ENCODE results near the gene AGRN.
"Not testable (repeated sequence)": the region's sequence is repeated elsewhere in the genome, so short reads cannot be mapped to it uniquely, and the experiment has no call there.

Gene AGRN

DNA sequence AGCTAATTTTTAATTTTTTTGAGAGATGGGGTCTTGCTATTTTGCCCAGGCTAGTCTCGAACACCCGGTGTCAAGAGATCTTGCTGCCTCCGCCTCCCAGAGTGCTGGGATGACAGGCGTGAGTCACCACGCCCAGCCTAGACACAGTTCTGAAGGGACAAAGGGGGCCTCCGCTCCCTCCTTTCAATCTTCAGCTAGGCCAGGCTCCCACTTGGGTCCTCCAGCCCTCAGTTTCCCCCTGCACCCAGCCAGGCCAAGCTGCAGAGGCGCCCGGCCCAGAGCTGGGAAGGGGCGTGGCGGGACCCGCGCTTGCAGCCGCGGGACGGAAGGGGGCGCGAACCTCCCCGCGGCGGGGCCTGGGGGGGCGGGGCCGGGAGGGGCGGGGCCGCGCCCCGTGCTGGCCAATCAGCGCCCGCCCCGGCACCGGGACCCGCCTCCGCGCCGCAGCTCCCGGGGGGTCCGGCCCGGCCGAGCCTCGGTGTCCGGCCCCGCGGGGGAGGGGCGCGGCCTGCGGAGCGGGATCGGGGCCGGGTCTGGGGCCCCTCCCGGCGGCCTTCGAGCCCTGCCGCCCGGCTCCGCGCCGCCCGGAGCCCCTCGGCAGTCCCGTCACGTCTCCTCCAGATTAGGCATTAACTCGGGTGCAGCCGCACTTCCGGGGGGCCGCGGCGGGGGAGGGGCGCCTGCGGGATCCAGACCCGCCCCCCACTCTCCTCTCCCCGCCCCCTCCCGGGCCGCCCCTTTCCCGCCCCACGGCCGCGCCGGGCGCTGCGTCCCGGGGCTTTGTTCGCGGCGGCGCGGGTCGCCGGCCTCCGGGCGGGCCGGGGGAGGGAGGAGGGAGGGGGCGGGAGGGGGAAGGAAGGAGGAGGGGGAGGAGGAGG is 559 bp upstream of the AGRN start:
- DNase-seq (ENCODE audit: low read depth in 2 of 2): peak; percentile 72 to 76

DNA sequence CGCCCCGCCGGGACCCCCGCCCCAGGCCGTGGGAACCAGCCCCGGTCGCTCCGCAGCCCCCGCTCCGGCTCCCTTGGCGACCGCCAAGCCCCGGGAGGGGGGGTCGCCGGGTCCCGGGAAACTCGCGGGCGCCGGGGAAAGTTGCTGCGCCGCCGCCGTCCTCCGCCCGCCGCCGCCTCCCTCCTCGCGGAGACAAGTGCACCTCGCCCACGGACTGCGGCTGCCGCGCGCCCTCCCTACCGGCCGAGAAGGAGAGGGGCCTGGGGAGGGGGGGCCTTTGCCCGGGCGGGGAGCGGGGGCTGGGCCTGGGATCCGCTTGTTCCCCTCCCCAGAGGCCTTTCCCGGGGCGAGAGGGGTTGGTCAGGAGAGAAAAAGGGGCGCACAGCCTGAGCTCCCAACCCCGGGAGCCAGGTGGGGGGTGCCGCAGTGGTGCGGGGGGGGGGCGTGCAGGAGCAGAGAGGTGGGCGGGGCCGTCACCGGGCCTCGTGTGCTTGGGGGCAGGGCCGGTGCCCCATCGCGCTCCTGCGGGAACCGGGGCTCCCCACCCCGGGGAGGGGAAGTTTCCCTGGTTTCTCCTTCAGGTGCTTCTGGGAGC is 592 bp downstream of the AGRN start:
- DNase-seq (ENCODE audit: low read depth in 2 of 2): no peak

DNA sequence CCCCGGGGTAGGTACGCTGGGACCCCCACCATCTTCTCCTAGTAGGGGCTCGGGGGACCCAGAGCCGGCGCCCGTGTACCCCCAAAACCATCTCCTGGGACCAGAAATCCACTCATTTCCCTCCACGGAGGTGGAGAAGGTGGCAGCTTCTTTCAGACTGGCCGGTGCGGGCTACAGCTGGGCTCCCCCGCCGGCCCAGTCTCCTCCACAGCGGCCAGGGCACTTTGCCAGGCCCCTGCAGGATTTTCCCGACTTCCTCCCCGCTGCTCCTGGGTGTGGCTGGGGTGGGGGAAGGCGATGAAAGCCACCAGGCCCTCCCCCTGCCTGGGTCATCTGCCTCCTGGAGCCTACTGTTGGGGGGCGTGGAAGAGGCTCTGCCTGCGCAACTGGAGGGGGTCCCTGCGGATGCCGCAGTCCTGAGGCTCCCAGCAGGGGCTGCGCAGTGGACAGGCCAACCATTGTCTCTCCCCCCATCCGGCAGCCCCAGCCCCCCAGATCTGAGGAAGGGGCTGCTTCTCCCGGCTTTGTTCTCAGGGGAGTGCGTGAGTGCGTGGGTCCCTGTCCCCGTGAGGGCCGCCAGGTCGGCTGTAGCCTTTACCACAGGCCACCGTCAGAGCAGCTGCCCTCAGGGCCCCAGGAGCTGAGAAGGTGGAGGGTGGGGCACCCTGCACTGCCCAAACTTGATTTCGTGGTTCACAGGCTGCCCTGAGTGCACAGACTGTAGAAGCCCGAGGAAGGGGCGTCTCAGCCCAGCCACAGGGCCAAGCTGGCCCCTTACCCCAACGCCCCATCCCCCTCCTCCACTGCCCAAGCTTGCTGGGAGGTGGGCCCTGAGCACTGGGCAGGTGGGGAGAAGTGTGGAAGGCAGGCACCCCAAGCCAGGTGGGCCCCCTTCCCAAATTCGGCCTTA is 1.3 kb downstream of the AGRN start:
- DNase-seq (ENCODE audit: low read depth in 2 of 2): no peak

DNA sequence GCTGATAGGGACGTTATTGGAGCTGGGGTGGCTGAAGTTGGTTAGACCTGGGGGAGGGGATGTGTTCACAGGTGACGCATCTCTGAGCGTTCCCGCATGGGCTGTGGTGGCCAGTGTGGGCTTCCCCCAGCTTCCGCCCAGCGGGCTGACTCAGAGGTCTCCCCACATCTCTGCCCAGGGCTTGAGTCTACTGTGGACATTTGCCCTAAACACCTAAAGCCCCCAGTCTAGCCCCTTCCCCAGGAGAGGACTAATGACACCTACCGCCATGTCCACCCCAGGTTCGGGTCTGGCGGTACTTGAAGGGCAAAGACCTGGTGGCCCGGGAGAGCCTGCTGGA is 2.0 kb downstream of the AGRN start:
- DNase-seq (ENCODE audit: low read depth in 2 of 2): no peak

DNA sequence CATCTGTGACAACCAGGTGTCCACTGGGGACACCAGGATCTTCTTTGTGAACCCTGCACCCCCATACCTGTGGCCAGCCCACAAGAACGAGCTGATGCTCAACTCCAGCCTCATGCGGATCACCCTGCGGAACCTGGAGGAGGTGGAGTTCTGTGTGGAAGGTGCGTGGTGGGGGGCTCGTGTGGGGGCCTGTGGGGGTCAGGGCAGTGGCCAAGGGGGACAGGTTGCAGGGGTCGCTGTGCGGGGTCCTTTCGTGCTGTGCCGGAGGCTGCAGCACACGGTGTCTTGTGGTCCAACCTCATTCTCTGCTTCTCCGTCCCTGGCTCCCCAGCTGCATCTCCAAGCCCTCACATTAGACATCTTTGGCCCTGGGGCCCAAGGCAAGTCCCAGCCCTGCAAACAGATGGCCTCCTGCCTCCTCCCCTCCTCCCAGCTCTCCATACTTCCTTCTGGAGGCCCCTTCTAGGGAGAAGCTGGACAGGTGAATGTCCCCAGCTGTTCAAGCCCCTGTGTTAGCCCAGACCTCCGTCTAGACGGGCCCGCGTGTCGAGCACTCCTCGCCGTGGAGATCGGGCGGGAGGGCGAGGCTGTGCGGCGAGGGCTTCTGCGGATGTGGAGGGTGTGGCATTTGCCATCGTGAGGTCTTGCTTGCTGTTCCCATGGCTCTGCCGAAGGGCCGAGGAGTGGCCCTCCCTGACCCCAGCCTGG is 2.5 kb downstream of the AGRN start:
- DNase-seq (ENCODE audit: low read depth in 2 of 2): no peak

DNA sequence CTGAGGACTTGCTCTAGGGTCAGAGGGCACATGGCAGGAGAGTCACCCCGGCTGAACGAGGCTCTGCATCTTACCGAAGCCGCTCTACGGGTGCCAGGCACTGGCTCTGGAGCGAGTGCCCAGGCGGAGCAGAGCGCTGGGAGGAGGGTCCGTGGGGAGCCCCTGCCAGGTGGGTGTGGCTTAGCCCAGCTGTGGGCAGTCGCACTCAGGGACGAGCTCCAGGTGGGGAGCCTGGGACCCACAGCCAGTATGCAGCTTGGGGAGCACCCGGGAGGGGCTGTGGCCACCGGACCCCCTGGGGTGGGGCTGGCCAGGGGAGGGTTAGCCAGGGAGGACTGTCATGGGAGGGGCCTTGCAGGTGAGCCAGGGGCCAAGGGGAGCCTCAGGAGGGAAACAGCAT is 3.8 kb downstream of the AGRN start:
- DNase-seq (ENCODE audit: low read depth in 2 of 2): no peak

DNA sequence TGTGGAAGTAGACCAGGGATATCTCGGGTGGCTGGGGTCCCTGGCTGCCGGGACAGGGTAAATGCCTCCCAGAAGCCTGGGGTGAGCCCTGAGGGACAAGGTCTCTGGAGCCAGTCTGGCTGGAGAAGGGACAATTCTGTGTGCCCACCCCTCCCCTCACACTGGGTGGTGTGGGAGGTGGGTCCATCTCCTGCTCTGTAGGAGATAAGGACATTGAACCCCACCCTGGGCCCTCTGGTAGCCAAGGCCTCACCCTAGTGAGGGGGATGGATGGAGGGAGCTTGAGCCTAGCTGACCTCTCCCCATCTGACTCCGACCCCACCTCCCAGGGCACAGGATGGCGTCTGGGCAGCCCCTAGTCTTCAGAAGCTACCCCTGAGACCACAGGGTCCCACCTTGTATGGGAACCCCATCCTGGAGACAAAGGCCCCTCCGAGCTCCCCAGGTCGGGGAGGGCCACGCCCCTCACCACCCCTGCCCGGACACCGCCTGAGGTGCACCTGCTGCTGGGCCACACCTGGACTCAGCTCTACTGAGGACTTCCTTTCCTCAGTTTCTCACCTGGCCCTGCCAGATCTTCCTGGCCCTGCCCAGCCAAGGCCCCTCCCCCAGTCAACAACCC is 4.3 kb downstream of the AGRN start:
- DNase-seq (ENCODE audit: low read depth in 2 of 2): no peak

DNA sequence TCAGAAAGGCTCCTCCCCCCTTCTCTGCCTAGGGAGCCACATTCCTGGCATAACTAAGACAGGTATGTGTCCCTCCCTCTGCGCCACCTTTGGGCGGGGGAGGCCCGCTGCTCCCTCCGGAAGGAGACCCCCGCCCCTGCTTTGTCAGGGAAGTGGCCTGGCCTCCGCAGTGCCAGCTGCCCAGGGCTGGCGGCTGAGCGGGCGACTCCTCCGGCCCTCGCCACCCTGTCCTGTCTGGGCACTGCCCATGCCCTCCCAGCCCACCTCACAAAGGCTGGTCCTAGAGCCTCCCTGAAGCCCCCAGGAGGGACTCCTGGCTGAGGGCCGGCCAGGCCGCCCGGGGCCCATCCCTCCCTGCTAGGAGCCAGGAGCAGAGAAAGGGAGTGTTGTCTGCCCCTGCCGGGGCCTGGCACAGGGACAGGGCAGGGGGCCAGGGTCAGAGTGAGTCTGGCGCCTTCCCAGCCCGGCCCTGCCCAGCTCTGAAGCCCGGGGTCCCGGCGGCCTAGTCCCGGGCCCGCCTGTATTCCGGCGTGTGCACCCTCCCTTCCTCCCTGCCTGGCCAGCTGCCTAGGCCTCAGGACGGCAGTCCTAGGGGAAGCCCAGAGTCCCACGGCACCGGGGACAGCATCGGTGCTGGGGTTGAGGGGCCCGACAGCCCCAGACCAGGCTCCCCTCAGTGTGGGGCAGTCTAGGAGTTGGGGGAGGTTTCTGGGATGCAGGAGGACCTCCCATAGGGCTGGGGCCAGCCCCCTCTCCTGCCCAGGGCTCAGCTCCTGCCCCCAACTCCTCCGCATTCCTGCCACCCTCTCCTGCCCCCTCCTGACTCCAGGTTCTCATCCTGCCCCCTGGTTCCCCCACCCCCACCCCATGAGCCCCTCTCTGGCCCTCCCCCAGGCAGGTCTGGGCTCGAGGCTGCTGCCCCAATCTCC is 5.1 kb downstream of the AGRN start:
- DNase-seq (ENCODE audit: low read depth in 2 of 2): no peak

DNA sequence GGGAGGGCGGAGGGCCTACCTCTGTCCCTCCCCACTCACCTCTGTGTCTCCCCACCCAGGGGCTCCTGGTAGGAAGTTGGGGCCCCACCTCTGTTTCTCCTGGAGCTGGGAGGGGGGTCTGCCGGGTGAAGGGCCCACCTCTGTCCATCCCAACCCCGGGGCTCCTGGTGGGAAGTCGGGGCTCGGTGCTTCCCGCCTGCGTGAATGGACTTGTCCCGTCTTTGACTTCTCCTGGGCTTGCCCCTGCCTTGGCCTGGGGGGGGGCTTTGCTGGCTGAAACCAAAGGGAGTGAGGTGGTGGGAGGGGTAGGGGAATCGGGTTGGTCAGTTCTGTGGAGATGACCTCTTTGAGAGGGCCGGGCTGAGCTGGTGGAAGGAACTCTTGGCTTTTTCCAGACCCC is 5.8 kb downstream of the AGRN start:
- DNase-seq (ENCODE audit: low read depth in 2 of 2): no peak

DNA sequence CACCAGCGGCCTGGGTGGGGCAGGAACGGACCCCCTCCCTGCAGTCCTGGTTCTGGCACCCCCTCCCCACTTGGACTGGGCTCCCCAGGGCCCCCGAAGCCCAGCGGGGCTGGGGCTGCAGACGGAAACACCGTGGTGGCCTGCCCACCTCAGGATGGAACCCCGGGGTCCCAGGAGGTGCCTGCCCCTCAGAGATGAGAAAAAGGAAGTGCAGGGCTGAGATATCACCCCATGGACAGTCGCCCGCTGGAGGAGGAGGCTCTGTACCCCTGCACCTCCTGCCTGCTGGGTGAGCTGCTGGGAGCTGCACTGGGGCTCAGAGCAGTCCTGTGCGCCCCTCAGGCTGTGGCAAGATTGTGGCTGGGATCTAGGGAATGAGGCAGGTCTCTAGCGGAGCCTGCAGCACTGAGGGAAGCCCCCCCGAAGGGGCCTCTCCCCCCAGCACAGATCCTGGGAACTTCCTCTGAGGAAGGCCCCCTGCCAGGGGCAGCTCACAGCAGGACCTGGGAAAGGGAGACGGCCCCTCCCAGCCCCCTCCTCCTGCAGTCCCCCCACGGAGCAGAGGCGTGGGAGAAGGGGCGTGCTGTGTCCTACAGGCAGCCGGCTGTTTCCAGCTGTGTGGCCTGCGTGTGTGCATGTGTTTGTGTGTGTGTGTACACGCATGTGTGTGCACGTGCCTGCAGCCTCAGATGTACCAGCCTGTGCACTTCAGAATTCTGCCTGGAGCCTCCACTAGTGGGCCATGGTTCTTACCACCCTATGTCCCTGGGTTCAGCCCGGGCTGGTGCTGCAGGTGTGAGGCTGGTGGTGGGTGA is 6.9 kb downstream of the AGRN start:
- DNase-seq (ENCODE audit: low read depth in 2 of 2): no peak

DNA sequence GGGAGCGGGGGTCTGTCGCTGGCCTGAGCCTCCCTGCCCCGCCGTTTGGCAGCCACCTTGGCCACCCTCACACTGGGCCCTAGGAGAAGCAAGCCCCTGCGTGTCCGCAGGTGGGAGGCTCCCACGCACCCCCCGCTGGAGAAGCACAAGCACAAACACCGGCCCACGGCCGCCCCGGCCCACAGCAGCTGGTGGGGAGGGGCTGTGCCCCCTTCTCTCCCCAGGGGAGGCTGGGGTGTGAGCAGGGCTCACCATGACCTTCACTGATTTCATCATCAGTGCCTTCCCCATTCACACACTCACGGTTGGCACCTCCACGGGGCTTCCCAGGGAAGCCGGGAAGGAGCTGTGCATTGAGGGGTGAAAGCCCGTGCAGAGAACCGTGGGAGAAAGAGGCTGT is 7.9 kb downstream of the AGRN start:
- no peak for DNase-seq (ENCODE audit: low read depth in 2 of 2)

DNA sequence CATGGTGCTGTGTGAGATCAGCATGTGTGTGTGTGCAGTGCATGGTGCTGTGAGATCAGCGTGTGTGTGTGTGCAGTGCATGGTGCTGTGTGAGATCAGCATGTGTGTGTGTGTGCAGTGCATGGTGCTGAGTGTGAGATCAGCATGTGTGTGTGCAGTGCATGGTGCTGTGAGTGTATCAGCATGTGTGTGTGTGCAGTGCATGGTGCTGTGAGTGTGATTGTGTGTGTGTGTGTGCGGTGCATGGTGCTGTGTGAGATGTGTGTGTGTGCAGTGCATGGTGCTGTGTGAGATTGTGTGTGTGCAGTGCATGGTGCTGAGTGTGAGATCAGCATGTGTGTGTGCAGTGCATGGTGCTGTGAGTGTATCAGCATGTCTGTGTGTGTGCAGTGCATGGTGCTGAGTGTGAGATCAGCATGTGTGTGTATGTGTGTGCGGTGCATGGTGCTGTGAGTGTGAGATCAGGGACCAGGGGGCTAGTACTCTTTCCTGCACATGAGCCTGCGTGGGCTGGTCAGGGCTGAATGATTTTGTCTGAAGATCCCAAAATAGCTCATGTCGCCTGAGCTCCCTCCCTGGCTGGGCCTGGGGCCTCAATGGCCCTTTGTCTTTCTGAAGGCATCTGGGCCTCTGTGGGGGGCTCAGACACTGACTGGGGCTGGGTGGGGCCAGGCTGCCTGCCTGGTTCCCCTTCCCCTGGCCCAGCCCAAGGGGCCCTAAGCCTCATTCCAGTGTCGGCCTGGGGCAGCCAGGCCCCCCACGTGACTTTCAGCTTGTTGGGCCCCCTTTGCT is 11.1 kb downstream of the AGRN start:
- not testable (repeated sequence) for DNase-seq (ENCODE audit: low read depth in 2 of 2)

DNA sequence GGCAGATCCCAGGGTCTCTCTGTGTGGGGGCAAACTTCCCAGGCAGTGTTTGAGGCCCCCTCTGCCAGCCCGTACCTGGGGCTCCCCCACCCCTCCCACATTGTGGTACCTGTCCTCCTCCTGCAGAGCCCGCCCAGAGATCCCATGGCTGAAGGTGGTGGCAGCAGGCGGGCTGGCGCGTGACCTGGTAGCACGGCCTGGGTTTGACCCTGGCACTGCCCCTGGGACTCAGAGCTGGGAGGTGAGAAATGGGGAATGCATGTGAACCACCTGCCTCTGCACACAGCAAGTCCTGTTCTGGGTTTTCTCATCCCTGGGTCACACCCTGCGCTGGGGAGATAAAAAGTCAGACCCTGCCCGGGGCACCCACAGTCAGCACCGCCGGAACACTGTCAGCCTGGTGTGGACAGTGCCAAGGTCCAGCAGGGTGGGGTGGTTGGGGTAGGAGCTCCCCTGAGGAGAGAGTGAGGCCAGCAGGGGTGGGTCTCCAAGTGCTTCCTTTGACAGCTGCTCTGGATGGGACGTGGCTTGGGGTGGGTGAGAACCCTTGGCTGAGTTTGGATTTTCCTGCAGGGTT is 11.8 kb downstream of the AGRN start:
- DNase-seq (ENCODE audit: low read depth in 2 of 2): no peak

DNA sequence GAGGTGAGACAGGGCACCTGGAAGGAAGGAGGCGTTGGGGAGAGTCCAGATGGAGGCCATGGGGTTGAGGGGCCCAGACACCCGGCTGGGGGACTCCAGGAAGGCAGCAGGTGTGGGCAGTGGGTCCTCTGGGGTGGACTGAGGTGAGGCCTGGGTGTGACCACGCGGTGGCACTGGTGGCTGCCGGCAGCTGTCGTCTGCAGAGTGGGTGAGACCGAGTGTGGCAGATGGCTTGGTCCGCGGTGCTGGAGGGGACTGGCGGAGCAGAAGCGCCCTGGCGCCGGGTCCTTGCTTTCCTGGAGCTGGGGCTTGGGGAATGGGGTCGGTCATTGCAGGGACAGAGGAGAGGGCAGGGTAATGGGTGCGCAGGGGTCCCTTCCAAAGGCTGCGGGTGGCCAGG is 12.5 kb downstream of the AGRN start:
- DNase-seq (ENCODE audit: low read depth in 2 of 2): no peak

DNA sequence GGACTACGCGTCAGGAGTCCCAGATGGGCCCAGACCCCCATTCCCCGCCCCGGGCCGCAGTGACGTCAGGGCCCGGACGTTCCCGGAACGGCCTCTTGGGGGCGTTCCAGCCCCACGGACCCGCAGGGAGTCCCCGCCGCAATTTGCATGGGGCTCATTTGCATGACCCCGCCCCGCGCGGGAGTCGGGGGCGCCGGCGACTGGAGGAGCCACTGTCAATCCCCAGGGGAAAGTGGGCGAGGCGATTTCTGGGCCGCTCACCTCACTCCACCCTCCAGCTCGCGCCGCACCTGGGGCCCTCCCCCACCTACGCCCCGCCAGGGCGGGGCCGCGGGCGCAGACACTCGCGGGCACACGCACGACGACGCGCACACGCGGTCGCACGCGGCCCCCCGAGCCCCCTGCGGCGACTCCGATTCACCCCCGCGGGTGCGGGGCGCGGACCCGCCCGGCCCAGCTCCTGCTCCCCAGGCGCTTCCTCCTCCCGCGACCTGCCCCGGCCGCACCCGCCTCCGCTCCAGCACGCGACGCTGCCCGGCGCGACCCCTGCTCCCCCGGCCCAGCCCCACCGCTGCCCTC is 13.2 kb downstream of the AGRN start:
- peak; percentile 89 to 91 for DNase-seq (ENCODE audit: low read depth in 2 of 2)

DNA sequence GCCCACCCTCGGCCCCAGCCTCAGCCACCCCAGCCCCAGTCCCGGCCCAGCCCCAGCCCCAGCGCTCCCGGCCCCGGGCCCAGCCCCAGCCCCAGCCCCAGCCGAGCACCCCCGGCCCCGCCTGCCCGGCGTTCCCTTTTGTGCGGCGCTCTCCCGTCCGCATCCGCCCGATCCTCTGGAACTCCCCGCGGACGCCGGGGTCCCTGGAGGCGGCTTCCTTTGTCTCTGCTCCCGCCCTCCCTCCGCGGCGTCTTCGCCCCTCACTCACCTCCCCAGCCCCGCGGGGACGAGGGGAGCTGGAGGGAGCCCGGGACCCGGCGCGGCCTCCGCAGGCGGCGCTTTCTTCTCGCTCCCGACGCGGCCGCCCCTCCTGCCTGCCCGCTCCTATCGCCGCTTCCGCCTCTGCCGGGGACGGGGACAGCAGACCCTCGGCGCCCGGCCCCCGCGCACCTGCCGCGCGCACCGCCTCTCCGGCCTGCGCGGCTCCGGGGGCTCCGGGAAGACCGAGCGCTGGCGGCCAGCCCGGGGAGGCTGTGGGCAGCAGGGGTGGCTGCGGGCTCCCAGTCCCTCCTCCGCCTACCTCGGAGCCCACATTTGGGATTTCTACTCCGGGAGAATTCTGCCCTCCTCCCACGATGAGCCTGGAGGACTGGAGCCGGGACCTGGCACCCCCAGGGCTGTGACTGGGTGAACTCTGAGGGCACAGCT is 14.0 kb downstream of the AGRN start:
- DNase-seq (ENCODE audit: low read depth in 2 of 2): no peak

DNA sequence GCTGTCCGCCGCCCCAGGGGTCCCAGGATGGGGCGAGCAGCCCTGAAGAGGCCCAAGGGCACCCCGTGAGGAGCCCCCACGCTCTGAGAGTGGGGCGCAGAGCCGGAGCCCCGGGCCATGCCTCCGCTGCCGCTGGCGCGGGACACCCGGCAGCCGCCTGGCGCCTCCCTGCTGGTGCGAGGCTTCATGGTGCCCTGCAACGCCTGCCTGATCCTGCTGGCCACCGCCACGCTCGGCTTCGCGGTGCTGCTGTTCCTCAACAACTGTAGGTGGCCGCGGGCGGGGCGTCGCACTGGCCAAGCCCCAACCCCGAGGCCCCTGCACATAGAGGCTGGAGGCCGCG is 14.5 kb downstream of the AGRN start:
- no peak for DNase-seq (ENCODE audit: low read depth in 2 of 2)
